GM10248 (cell line): Measurements from ENCODE around the gene HOXA6.

ENCODE experiments used
- CTCF ChIA-PET: fragments of 300-600 bp; sonication (Branson Sonifier 250); formaldehyde crosslinking; extraction: SDS; loops from one replicate; lab custom pipeline; 2021; ENCODE audit warnings: antibody characterized with exemption; lab: Yijun Ruan, JAX
- POLR2A ChIA-PET: fragments of 350-650 bp; sonication (Branson Sonifier 250); formaldehyde crosslinking; extraction: SDS; loops from one replicate; lab custom pipeline; 2020; ENCODE audit warnings: antibody characterized with exemption; lab: Yijun Ruan, JAX
- DNase-seq: peaks from one replicate; pipeline ENCODE4 v3.0.0; 2012; ENCODE audit errors: extremely low spot score
- CTCF ChIP-seq: IDR thresholded peaks from 2 replicates; pipeline ENCODE4 v1.5.1; 2012; ENCODE audit warnings: mild to moderate bottlenecking, low read depth; ENCODE audit errors: extremely low read depth, missing control alignments, control extremely low read depth

HOXA6 gene

GRCh38 chr7:27128776-27129728 is 18.5 kb downstream of the HOXA6 start:
- ChIA-PET POLR2A (no interaction called here), CTCF (interaction anchor here (0.9 kb wide), 1 partner anchor 32 kb away, joined by 3 read pairs; no protein-coding TSS in a partner anchor)
- no peak for DNase-seq
- TF ChIP-seq CTCF = no peak

- ChIA-PET CTCF (interaction anchor here (0.8 kb wide), 1 partner anchor 446 kb away, joined by 4 read pairs; no protein-coding TSS in a partner anchor), POLR2A (no interaction called here)
- TF ChIP-seq CTCF = no peak
- no peak for DNase-seq
Measured at GRCh38 chr7:27128034-27128433, 19.5 kb downstream of the HOXA6 start.

- POLR2A ChIA-PET = no interaction called here
- CTCF ChIA-PET = interaction anchor here (0.9 kb wide), 1 partner anchor 34 kb away, joined by 4 read pairs; no protein-coding TSS in a partner anchor
- no peak for DNase-seq
- TF ChIP-seq CTCF = no peak
Measured at GRCh38 chr7:27126596-27127327, 20.8 kb downstream of the HOXA6 start.

- no peak for DNase-seq
- POLR2A ChIA-PET = no interaction called here
- TF ChIP-seq CTCF = no peak
- CTCF ChIA-PET = interaction anchor here (0.9 kb wide), 1 partner anchor 35 kb away, joined by 4 read pairs; no protein-coding TSS in a partner anchor
Measured at GRCh38 chr7:27125986-27126394, 21.6 kb downstream of the HOXA6 start.

- POLR2A ChIA-PET = no interaction called here
- TF ChIP-seq CTCF = no peak
- CTCF ChIA-PET = no interaction called here
- DNase-seq = no peak
Measured at GRCh38 chr7:27124902-27125689, 22.5 kb downstream of the HOXA6 start.
